ENCODE measurements around the gene CHCHD2.
"Not testable (repeated sequence)": the region's sequence is repeated elsewhere in the genome, so short reads cannot be mapped to it uniquely, and the experiment has no call there.

DNA sequence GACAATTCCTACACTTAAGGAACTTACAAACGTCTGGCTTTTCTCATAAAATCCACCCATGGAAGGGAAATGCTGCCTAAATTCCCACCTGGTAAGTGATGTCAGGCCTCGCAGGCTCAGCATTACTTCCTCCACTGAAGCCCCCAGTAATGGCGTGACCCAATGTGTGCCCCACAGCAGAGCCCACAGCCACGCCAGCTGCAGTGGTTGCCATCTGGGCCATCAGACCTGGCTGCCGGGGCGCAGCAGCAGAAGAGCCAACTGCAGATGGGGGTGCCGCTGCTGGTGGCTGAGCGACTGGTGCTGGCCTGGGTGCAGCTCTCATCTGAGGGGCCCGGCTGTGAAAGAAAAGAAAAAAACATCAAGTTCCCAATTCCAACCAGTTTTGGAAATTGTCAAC, 2.1 kb downstream of the CHCHD2 start:
- TF ChIP-seq, protein P1, sequence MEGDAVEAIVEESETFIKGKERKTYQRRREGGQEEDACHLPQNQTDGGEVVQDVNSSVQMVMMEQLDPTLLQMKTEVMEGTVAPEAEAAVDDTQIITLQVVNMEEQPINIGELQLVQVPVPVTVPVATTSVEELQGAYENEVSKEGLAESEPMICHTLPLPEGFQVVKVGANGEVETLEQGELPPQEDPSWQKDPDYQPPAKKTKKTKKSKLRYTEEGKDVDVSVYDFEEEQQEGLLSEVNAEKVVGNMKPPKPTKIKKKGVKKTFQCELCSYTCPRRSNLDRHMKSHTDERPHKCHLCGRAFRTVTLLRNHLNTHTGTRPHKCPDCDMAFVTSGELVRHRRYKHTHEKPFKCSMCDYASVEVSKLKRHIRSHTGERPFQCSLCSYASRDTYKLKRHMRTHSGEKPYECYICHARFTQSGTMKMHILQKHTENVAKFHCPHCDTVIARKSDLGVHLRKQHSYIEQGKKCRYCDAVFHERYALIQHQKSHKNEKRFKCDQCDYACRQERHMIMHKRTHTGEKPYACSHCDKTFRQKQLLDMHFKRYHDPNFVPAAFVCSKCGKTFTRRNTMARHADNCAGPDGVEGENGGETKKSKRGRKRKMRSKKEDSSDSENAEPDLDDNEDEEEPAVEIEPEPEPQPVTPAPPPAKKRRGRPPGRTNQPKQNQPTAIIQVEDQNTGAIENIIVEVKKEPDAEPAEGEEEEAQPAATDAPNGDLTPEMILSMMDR (IDR thresholded peaks at IDR 0.05): not testable (repeated sequence)
- TF ChIP-seq POLR2A (IDR thresholded peaks at IDR 0.05): not testable (repeated sequence)

All from adrenal gland (tissue), 5 donors.